SK-N-MC (cell line): ENCODE measurements around the gene RALY.

Experiments
- DNase-seq: peaks from one replicate; pipeline ENCODE4 v3.0.0-alpha.2; 2011; ENCODE audit warnings: low read depth, low spot score
- H3K27ac ChIP-seq: fragments of 200-600 bp; sonication (generic); 2 replicates; pipeline ENCODE4 v1.5.1; 2016; ENCODE audit warnings: mixed run types
- H3K36me3 ChIP-seq: fragments of 200-600 bp; sonication (generic); 2 replicates; pipeline ENCODE4 v1.6.1; 2017; ENCODE audit warnings: antibody characterized with exemption, low read length, mixed read lengths; ENCODE audit not compliant: insufficient read depth
- H3K4me3 ChIP-seq: fragments of 200-600 bp; sonication (generic); 2 replicates; pipeline ENCODE4 v1.5.1; 2016
- H3K9ac ChIP-seq: fragments of 200-600 bp; sonication (generic); 2 replicates; pipeline ENCODE4 v1.8.0; 2017; ENCODE audit warnings: mixed run types, mixed read lengths; ENCODE audit not compliant: insufficient read length
- H3K9me3 ChIP-seq: fragments of 200-600 bp; sonication (generic); 2 replicates; pipeline ENCODE4 v1.6.1; 2017; ENCODE audit warnings: low read depth, mild to moderate bottlenecking, antibody characterized with exemption, low read length, moderate library complexity, mixed read lengths
- EZH2 ChIP-seq: fragments of 200-600 bp; sonication (generic); IDR thresholded peaks from one replicate; pipeline ENCODE4 v1.6.1; 2017; ENCODE audit warnings: antibody characterized with exemption
- FOXP2 ChIP-seq: optimal IDR thresholded peaks from 2 replicates; pipeline ENCODE3; 2011; ENCODE audit warnings: mild to moderate bottlenecking, moderate library complexity; ENCODE audit not compliant: insufficient read depth; ENCODE audit errors: extremely low read length, control extremely low read depth
- POLR2AphosphoS5 ChIP-seq: IDR thresholded peaks from 2 replicates; pipeline ENCODE4 v1.6.1; 2012; ENCODE audit warnings: mild to moderate bottlenecking, low read depth, low read length, borderline replicate concordance

Gene RALY

GRCh38 chr20:33981964-33982363, 11.7 kb upstream of the RALY start:
- Histone ChIP-seq H3K9ac (no peak overlapping the region), H3K4me3 (no peak overlapping the region), H3K27ac (no peak overlapping the region), H3K36me3 (no peaks in the 10 kb centered on the region), H3K9me3 (no peaks in the 10 kb centered on the region)
- TF ChIP-seq EZH2 (no peak), FOXP2 (no peak), POLR2AphosphoS5 (no peak)
- DNase-seq = no peak

GRCh38 chr20:33983371-33983770, 10.3 kb upstream of the RALY start:
- DNase-seq = no peak
- Histone ChIP-seq H3K4me3 (no peak overlapping the region), H3K27ac (no peak overlapping the region), H3K9me3 (no peaks in the 10 kb centered on the region), H3K9ac (no peak overlapping the region), H3K36me3 (no peaks in the 10 kb centered on the region)
- TF ChIP-seq FOXP2 = no peak
- no peak for TF ChIP-seq EZH2
- no peak for TF ChIP-seq POLR2AphosphoS5

GRCh38 chr20:33984182-33984719, 9.5 kb upstream of the RALY start:
- no peak for TF ChIP-seq EZH2
- no peak for TF ChIP-seq POLR2AphosphoS5
- no peak for TF ChIP-seq FOXP2
- no peak overlapping the region for H3K9ac ChIP-seq
- H3K36me3 ChIP-seq = no peaks in the 10 kb centered on the region
- no peak overlapping the region for H3K4me3 ChIP-seq
- H3K27ac ChIP-seq = no peak overlapping the region
- H3K9me3 ChIP-seq = no peaks in the 10 kb centered on the region
- DNase-seq = no peak

- Histone ChIP-seq H3K27ac (no peak overlapping the region), H3K4me3 (no peak overlapping the region), H3K36me3 (no peaks in the 10 kb centered on the region), H3K9ac (no peak overlapping the region), H3K9me3 (no peaks in the 10 kb centered on the region)
- no peak for DNase-seq
- TF ChIP-seq FOXP2 (no peak), POLR2AphosphoS5 (no peak), EZH2 (no peak)
Measured at GRCh38 chr20:33985280-33985679, 8.4 kb upstream of the RALY start.

- no peak for DNase-seq
- H3K9ac ChIP-seq = no peak overlapping the region
- no peak overlapping the region for H3K27ac ChIP-seq
- no peaks in the 10 kb centered on the region for H3K9me3 ChIP-seq
- TF ChIP-seq EZH2 (no peak), POLR2AphosphoS5 (no peak), FOXP2 (no peak)
- no peaks in the 10 kb centered on the region for H3K36me3 ChIP-seq
- no peak overlapping the region for H3K4me3 ChIP-seq
Measured at GRCh38 chr20:33985830-33986229, 7.9 kb upstream of the RALY start.

GRCh38 chr20:33986560-33987216, 7.0 kb upstream of the RALY start:
- no peak overlapping the region for H3K27ac ChIP-seq
- no peak overlapping the region for H3K9ac ChIP-seq
- no peaks in the 10 kb centered on the region for H3K9me3 ChIP-seq
- DNase-seq = no peak
- no peaks in the 10 kb centered on the region for H3K36me3 ChIP-seq
- TF ChIP-seq EZH2 = no peak
- TF ChIP-seq POLR2AphosphoS5 = no peak
- no peak for TF ChIP-seq FOXP2
- no peak overlapping the region for H3K4me3 ChIP-seq

GRCh38 chr20:33990075-33990474, 3.6 kb upstream of the RALY start:
- Histone ChIP-seq H3K9me3 (no peaks in the 10 kb centered on the region), H3K36me3 (no peaks in the 10 kb centered on the region)
- TF ChIP-seq FOXP2 = no peak

GRCh38 chr20:33991502-33991901, 2.2 kb upstream of the RALY start:
- Histone ChIP-seq H3K36me3 (no peaks in the 10 kb centered on the region), H3K4me3 (no peak overlapping the region), H3K27ac (no peak overlapping the region), H3K9ac (no peak overlapping the region), H3K9me3 (no peaks in the 10 kb centered on the region)
- no peak for DNase-seq
- TF ChIP-seq POLR2AphosphoS5 = no peak

More at GRCh38 chr20:33990075-33990474, 3.6 kb upstream of the RALY start:
- Histone ChIP-seq H3K27ac (no peak overlapping the region), H3K9ac (no peak overlapping the region), H3K4me3 (no peak overlapping the region)
- no peak for DNase-seq
